ENCODE data around the gene TRDN.

Gene TRDN

DNA sequence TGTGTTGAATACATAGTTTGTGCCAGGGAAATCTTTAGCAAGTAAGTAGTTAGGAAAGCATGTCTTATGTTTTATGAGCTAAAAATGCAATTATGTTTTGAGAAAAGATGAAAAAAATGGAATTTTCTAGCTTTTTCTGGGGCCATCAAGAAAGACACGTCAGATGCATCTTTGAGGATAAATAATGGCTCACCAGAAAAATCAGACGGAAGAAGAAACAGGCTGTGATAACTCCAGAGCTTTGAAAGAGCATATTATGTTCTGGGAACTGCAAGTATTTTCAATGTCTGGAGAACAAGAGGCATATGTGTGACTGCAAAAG lies 467.0 kb downstream of the TRDN start:
- ChIA-PET CTCF (interaction anchor here (0.6 kb wide), 1 partner anchor 139 kb away, joined by 4 read pairs; no protein-coding TSS in a partner anchor), POLR2A (no interaction called here)

DNA sequence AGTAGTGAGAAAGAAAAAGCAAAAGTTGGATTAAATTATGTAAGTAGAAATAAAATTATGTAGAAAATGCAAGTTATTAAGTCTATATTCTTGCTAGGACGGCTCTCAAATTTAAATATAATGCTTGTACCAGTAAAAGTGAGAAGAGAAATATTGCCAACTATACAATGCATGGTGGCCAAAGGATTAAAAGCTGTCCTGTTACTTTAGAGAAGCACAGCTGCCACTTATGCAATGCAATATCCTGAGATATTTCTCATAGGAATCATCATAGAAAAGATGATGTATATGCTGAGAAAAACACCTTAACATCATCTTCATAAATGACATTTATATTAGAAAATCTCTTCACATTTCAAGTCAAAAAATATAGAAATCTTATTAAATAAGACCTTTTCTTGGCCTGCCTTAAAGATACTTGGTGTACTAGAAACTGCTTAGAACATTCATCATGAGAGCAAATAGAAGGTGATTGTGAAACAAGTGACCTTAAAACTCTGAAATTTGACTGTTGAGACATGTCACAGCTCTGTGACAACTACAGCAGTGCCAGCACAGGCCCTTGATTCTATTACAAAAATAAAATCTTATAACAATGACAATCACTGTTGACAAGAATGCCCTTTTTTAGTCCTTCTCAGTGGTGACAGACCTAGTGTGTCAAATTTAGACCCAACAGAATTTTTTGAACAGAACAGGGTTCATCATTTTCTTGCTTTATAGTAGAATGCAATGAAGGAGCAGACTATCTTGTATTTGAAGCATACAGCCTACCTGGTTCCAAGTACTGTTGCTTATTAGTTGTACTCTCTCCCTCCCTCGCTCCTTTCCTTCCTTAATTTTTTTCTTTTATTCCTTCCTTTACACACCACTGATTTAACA lies 467.6 kb downstream of the TRDN start:
- no peaks in the 10 kb centered on the region for H3K36me3 ChIP-seq (ENCODE audit: control insufficient read depth in 2 of 2, insufficient read depth in 1 of 2, low read length in 2 of 2)
- no peak overlapping the region for H3K27ac ChIP-seq (ENCODE audit: extremely low read depth, low read depth, low read length)
- CTCF ChIA-PET = interaction anchor here (0.6 kb wide), 1 partner anchor 138 kb away, joined by 4 read pairs; no protein-coding TSS in a partner anchor
- H3K9me3 ChIP-seq (ENCODE audit: control insufficient read depth, insufficient read depth, low read depth, low read length) = no peaks in the 10 kb centered on the region
- TF ChIP-seq ZNF791 (tag by site-specific recombination; IDR thresholded peaks at IDR 0.05) (no peak), HIC1 (tag by site-specific recombination; IDR thresholded peaks at IDR 0.05) (no peak), WT1 (tag by site-specific recombination; IDR thresholded peaks at IDR 0.05) (no peak), ZNF26 (tag by site-specific recombination; IDR thresholded peaks at IDR 0.05) (no peak), ZNF596 (tag by site-specific recombination; IDR thresholded peaks at IDR 0.05) (no peak), ZNF473 (tag by site-specific recombination; IDR thresholded peaks at IDR 0.05) (no peak), ZNF335 (tag by site-specific recombination; conservative IDR thresholded peaks at IDR 0.05) (no peak), ZNF366 (tag by site-specific recombination; conservative IDR thresholded peaks at IDR 0.05) (no peak), ZSCAN23 (tag by site-specific recombination; IDR thresholded peaks at IDR 0.05) (no peak), YY2 (tag by site-specific recombination; IDR thresholded peaks at IDR 0.05) (no peak), BCL6B (tag by site-specific recombination; IDR thresholded peaks at IDR 0.05) (no peak), ZNF76 (tag by site-specific recombination; IDR thresholded peaks at IDR 0.05; ENCODE audit: borderline replicate concordance, low read depth) (no peak)
- TF ChIP-seq, protein P1, sequence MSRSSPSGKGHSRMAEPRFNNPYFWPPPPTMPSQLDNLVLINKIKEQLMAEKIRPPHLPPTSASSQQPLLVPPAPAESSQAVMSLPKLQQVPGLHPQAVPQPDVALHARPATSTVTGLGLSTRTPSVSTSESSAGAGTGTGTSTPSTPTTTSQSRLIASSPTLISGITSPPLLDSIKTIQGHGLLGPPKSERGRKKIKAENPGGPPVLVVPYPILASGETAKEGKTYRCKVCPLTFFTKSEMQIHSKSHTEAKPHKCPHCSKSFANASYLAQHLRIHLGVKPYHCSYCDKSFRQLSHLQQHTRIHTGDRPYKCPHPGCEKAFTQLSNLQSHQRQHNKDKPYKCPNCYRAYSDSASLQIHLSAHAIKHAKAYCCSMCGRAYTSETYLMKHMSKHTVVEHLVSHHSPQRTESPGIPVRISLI (tag by site-specific recombination; IDR thresholded peaks at IDR 0.05) = no peak
- H3K4me1 ChIP-seq (ENCODE audit: control insufficient read depth, insufficient read depth, low read length) = no peaks in the 10 kb centered on the region
- no peak overlapping the region for H3K4me3 ChIP-seq (ENCODE audit: low read depth, low read length)
- POLR2A ChIA-PET = no interaction called here

More for the DNA sequence above, 467.0 kb downstream of the TRDN start:
- Histone ChIP-seq H3K4me1 (ENCODE audit: control insufficient read depth, insufficient read depth, low read length) (no peaks in the 10 kb centered on the region), H3K36me3 (ENCODE audit: control insufficient read depth in 2 of 2, insufficient read depth in 1 of 2, low read length in 2 of 2) (no peaks in the 10 kb centered on the region), H3K27ac (ENCODE audit: extremely low read depth, low read depth, low read length) (no peak overlapping the region), H3K9me3 (ENCODE audit: control insufficient read depth, insufficient read depth, low read depth, low read length) (no peaks in the 10 kb centered on the region), H3K4me3 (ENCODE audit: low read depth, low read length) (no peak overlapping the region)
- TF ChIP-seq ZNF112 (tag by site-specific recombination; IDR thresholded peaks at IDR 0.05) (no peak), ZNF629 (tag by site-specific recombination; IDR thresholded peaks at IDR 0.05) (no peak), EGR2 (tag by site-specific recombination; IDR thresholded peaks at IDR 0.05; ENCODE audit: low read depth) (no peak), ZNF549 (tag by site-specific recombination; IDR thresholded peaks at IDR 0.05) (no peak), KLF17 (tag by site-specific recombination; IDR thresholded peaks at IDR 0.05) (no peak), ZNF311 (tag by site-specific recombination; IDR thresholded peaks at IDR 0.05; ENCODE audit: borderline replicate concordance) (no peak), ZNF324 (tag by site-specific recombination; IDR thresholded peaks at IDR 0.05) (no peak), ZNF670 (tag by site-specific recombination; IDR thresholded peaks at IDR 0.05; ENCODE audit: low read depth) (no peak), ZNF366 (tag by site-specific recombination; conservative IDR thresholded peaks at IDR 0.05) (no peak), MYNN (tag by site-specific recombination; IDR thresholded peaks at IDR 0.05; ENCODE audit: borderline replicate concordance) (no peak), KLF7 (tag by site-specific recombination; IDR thresholded peaks at IDR 0.05; ENCODE audit: borderline replicate concordance) (no peak)
- TF ChIP-seq, protein P2, sequence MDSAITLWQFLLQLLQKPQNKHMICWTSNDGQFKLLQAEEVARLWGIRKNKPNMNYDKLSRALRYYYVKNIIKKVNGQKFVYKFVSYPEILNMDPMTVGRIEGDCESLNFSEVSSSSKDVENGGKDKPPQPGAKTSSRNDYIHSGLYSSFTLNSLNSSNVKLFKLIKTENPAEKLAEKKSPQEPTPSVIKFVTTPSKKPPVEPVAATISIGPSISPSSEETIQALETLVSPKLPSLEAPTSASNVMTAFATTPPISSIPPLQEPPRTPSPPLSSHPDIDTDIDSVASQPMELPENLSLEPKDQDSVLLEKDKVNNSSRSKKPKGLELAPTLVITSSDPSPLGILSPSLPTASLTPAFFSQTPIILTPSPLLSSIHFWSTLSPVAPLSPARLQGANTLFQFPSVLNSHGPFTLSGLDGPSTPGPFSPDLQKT (IDR thresholded peaks at IDR 0.05; ENCODE audit: borderline replicate concordance, low read depth, low read length) = no peak

Data from HEK293 (cell line).